HL-60/S4 (cell line): Measurements from ENCODE around the gene OLIG2.

ENCODE experiments used
- in situ Hi-C: fragments of 300-500 bp; cut with MboI; formaldehyde crosslinking; loops from 2 replicates; pipeline ENCODE4 v1.14.3; 2022; ENCODE audit warnings: low sequenced_read_pairs

OLIG2 gene

DNA sequence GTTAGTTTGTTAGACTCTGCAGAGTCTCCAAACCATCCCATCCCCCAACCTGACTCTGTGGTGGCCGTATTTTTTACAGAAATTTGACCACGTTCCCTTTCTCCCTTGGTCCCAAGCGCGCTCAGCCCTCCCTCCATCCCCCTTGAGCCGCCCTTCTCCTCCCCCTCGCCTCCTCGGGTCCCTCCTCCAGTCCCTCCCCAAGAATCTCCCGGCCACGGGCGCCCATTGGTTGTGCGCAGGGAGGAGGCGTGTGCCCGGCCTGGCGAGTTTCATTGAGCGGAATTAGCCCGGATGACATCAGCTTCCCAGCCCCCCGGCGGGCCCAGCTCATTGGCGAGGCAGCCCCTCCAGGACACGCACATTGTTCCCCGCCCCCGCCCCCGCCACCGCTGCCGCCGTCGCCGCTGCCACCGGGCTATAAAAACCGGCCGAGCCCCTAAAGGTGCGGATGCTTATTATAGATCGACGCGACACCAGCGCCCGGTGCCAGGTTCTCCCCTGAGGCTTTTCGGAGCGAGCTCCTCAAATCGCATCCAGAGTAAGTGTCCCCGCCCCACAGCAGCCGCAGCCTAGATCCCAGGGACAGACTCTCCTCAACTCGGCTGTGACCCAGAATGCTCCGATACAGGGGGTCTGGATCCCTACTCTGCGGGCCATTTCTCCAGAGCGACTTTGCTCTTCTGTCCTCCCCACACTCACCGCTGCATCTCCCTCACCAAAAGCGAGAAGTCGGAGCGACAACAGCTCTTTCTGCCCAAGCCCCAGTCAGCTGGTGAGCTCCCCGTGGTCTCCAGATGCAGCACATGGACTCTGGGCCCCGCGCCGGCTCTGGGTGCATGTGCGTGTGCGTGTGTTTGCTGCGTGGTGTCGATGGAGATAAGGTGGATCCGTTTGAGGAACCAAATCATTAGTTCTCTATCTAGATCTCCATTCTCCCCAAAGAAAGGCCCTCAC lies at the start of gene OLIG2:
Gene OLIG2, plus strand, starts transcription at position 447 of the 954 bp plus-strand sequence. CDS start 928 bp downstream, outside the sequence.
- in situ Hi-C loops = no loop called here

DNA sequence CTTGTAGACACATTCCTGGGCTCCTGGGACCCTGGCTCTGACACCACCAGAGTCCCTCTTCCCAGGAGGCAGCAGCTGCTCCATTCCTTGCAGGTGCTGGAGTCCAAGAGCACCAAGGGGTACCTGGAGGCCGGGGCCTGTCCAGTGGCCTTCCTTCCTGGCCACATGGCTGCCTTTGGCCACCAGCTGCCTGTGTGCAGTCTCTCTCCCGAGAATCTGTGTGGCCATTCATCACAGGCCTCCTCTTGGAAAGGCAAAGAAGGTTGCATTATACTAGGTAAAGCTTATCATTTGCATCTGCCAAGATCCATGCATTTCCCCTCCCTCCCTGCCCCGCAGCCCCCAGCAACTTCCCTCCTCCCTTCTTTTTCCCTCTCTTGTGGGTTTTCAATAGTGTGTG lies 48.9 kb upstream of the OLIG2 start:
- in situ Hi-C loops = loop anchor here (25.0 kb wide), 1 partner anchor 461 kb away; no protein-coding TSS in a partner anchor

DNA sequence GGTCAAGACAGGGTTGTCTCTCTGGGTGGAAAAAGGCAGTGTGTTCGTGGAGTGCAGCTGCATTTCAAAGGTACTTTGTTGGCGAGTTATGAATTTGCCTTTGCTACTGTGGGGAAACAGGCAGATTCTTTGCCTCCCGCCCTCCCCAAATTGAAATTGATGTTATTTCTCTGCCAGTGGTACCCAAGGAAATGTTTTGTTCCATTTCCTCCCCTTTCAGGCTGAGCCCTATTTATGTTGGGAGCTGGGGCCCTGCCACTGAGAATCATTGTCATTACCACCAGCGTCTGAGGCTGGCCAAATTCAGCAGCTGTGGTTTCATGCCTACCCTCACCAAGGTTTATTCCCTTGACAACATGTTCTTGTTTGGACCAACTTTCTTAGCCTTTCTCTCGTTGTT lies 48.5 kb upstream of the OLIG2 start:
- in situ Hi-C loops = loop anchor here (25.0 kb wide), 1 partner anchor 460 kb away; no protein-coding TSS in a partner anchor

GRCh38 chr21:32978331-32979270 lies 47.1 kb upstream of the OLIG2 start:
- in situ Hi-C loops = loop anchor here (25.0 kb wide), 1 partner anchor 459 kb away; no protein-coding TSS in a partner anchor

DNA sequence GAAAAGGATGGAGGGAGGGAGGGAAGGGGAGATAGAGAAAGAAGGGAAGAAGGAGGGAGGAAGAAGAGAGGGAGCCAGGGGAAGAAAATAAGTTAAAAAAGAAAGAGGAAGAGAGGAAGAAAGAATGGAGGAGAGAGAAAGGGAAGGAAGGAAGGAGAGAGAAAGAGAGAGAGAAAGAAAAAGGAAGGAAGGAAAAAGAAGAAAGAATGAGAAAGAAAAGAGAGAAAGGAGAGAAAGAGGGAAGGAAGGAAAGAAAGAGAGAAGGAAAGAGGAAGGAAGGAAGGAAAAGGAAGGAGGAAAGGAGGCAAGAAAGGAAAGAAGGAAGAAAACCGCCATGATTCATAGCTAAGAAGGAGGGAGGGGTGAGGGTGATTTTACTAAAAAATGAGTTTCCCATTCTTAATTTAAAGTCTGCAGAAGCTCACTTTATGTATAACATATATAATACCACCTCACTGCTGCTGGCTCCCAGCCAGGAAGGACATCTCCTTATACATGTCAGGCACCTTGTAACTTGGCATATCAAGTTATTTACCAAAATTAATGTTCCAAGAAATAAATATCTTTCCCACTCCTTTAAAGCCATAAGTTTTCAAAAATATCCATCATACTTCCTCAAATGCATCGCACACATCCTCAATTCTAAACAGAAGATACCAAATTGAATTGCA lies 46.0 kb upstream of the OLIG2 start:
- in situ Hi-C loops = loop anchor here (25.0 kb wide), 1 partner anchor 458 kb away; no protein-coding TSS in a partner anchor

- in situ Hi-C loops = loop anchor here (25.0 kb wide), 1 partner anchor 456 kb away; no protein-coding TSS in a partner anchor
Measured at GRCh38 chr21:32981096-32981495, 44.6 kb upstream of the OLIG2 start.

- in situ Hi-C loops = loop anchor here (10.0 to 25.0 kb wide), 2 partner anchors 134 to 447 kb away; no protein-coding TSS in a partner anchor
Measured at GRCh38 chr21:32990666-32991065, 35.1 kb upstream of the OLIG2 start.

GRCh38 chr21:32991361-32991760 lies 34.4 kb upstream of the OLIG2 start:
- in situ Hi-C loops = loop anchor here (10.0 to 25.0 kb wide), 2 partner anchors 133 to 446 kb away; no protein-coding TSS in a partner anchor

DNA sequence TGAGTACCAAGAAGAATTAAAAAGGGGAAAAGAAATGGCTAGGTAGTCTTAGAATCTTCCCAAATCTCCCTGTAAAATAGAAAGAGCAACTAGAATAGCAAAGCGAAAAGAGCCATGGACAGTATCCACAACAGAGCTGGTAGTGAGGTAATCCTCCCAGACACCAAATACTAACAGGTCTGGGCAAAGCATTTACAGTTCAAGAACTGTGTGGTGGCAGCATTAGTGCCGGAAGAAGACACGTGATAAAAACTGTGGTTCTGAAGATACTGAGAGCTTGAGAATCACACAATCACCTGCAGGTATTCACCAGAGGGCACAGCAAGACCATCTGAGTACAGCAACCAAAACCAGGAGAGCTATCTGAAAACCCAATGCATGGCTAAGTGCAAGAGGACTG lies 31.8 kb upstream of the OLIG2 start:
- in situ Hi-C loops = loop anchor here (10.0 to 25.0 kb wide), 2 partner anchors 131 to 443 kb away; no protein-coding TSS in a partner anchor

GRCh38 chr21:32994305-32994704 lies 31.4 kb upstream of the OLIG2 start:
- in situ Hi-C loops = loop anchor here (10.0 to 25.0 kb wide), 2 partner anchors 130 to 443 kb away; no protein-coding TSS in a partner anchor

- in situ Hi-C loops = no loop called here
Measured at GRCh38 chr21:33007747-33008146, 18.0 kb upstream of the OLIG2 start.

- in situ Hi-C loops = no loop called here
Measured at GRCh38 chr21:33008333-33009051, 17.2 kb upstream of the OLIG2 start.

GRCh38 chr21:33010931-33011330 lies 14.8 kb upstream of the OLIG2 start:
- in situ Hi-C loops = no loop called here

- in situ Hi-C loops = no loop called here
Measured at GRCh38 chr21:33011462-33011861, 14.3 kb upstream of the OLIG2 start.

- in situ Hi-C loops = no loop called here
Measured at GRCh38 chr21:33013626-33014025, 12.1 kb upstream of the OLIG2 start.

GRCh38 chr21:33014331-33014730 lies 11.4 kb upstream of the OLIG2 start:
- in situ Hi-C loops = no loop called here

GRCh38 chr21:33015096-33015495 lies 10.6 kb upstream of the OLIG2 start:
- in situ Hi-C loops = no loop called here

GRCh38 chr21:33015756-33016155 lies 10.0 kb upstream of the OLIG2 start:
- in situ Hi-C loops = no loop called here

DNA sequence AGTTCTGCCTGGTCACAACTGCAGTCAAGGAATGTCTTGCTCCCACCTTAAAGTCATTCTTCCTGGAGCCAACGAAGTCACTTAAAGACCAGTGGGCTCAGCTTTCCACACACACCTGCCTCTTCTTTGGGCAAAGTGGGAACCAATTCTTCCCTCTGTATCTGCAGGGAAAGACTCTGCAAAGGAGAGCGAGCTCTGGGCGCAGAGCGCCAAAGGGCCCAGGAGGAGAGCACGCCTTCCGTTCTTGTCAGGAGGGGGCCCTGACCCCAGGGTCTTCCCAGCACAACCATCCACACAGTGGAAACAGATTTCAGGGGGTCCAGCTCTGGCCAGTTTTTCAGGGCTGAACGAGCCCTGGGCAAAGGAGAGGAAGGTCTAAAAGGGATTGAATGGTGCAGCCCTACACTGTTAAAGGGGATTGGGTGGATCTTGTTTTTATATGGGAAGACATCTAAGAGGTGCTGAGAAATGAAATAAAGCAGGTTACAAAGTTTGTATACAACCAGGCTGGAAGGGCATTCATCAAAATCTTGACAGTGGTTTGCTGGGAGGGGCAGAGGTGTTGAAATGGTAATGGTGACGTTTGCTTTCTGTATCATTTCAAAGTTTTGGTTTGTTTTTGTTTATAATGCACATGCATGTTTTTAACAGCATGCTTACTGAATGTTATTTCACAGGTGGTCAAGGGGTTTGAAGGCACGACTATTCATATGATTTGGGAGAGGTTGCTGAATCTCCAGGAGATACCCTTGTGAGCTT lies 6.8 kb upstream of the OLIG2 start:
- in situ Hi-C loops = no loop called here
